Adrenal gland (tissue), 5 donors: ENCODE results near the gene HBP1.

ENCODE experiments used
- CTCF ChIP-seq, 6 experiments: fragments of 450-650 bp in 4 of 6; fragments of 200-600 bp in 2 of 6; sonication (generic) in 1 of 6; IDR thresholded peaks; 1 replicate in 5 of 6; 2 replicates in 1 of 6; pipeline versions ENCODE4 v1.5.1 to v1.8.0; 2016 to 2021; ENCODE audit warnings: antibody characterized with exemption in 6 of 6, mild to moderate bottlenecking in 2 of 6, moderate library complexity in 1 of 6
- POLR2A ChIP-seq, 2 donors: fragments of 450-650 bp; IDR thresholded peaks; one replicate each; pipeline ENCODE4 v1.6.1; 2017; ENCODE audit warnings: antibody characterized with exemption in 2 of 2, mild to moderate bottlenecking in 2 of 2, moderate library complexity in 1 of 2
- donor health status: DM: no; HTN: no; CAD: no.

GRCh38 chr7:107209565-107209964 lies 40.8 kb downstream of the HBP1 start:
- TF ChIP-seq CTCF (IDR thresholded peaks at IDR 0.05) (no peak), POLR2A (IDR thresholded peaks at IDR 0.05) (no peak)
